K562 (cell line): ENCODE measurements around the gene C10orf105. TPM values are rescaled to one million over a fixed set of nuclear protein-coding genes. Genes with fewer than 3 reads are reported as not detected.

Experiments used
- ATAC-seq: fragments of 200-7000 bp; cut with Tn5 transposase; 3 replicates; pipeline ENCODE4 v1.9.1; 2020; ENCODE audit warnings: moderate library complexity
- BruUV-seq: library from RNA; stranded (reverse); fragments of 400-500 nt; replicated peaks from 2 replicates; lab custom pipeline; 2021; lab: Mats Ljungman, UMichigan
- CTCF ChIA-PET: fragments of 300-600 bp; formaldehyde crosslinking; extraction: SDS; loops from one replicate; lab custom pipeline; 2021; ENCODE audit warnings: low intra/inter-chr PET ratio; lab: Yijun Ruan, JAX
- POLR2A ChIA-PET: fragments of 300-600, 350-650 bp; sonication (Branson Sonifier 250); formaldehyde crosslinking; extraction: SDS; loops from one replicate; lab custom pipeline; 2021; ENCODE audit warnings: antibody characterized with exemption, inconsistent platforms; lab: Yijun Ruan, JAX
- DNase-seq, 4 experiments: peaks; one replicate each; pipeline versions ENCODE4 v3.0.0 to v3.0.0-alpha.2; 2011 to 2018; ENCODE audit warnings: low spot score in 3 of 4, mixed read lengths in 3 of 4; ENCODE audit errors: extremely low read depth in 1 of 4
- FAIRE-seq: peaks from 2 replicates; lab custom pipeline; 2011; peaks lifted over from hg19 to GRCh38; lab: Jason Lieb, UNC
- H2AFZ ChIP-seq: 2 replicates; pipeline ENCODE4 v1.6.0; 2011; ENCODE audit warnings: low read depth, low read length, control low read depth, inconsistent platforms
- H3K27ac ChIP-seq: fragments of 200-600 bp; 3 replicates; pipeline ENCODE4 v1.8.0; 2011; ENCODE audit warnings: low read depth, mild to moderate bottlenecking, control low read depth, inconsistent platforms, low read length, moderate library complexity, mixed read lengths; ENCODE audit errors: extremely low read depth
- H3K27me3 ChIP-seq, 2 experiments: fragments of 300-600 bp in 1 of 2; 2 replicates in 1 of 2; 3 replicates in 1 of 2; pipeline versions ENCODE4 v1.6.0 to v1.8.0; 2011; ENCODE audit warnings: inconsistent platforms in 2 of 2, low read length in 2 of 2, mild to moderate bottlenecking in 1 of 2, mixed read lengths in 1 of 2, moderate library complexity in 1 of 2; ENCODE audit not compliant: control insufficient read depth in 2 of 2, insufficient read depth in 2 of 2
- H3K36me3 ChIP-seq: fragments of 300-600 bp; 3 replicates; pipeline ENCODE4 v1.8.0; 2011; ENCODE audit warnings: mild to moderate bottlenecking, low read length, inconsistent platforms; ENCODE audit not compliant: control insufficient read depth, insufficient read depth
- H3K4me1 ChIP-seq, 2 experiments: fragments of 200-600 bp in 1 of 2; replicated peaks in 1 of 2; 2 replicates in 1 of 2; 3 replicates in 1 of 2; pipeline versions ENCODE4 v1.5.1 to v1.8.0; 2011; ENCODE audit warnings: inconsistent platforms in 2 of 2, low read length in 2 of 2, mild to moderate bottlenecking in 1 of 2, mixed read lengths in 1 of 2, moderate library complexity in 1 of 2; ENCODE audit not compliant: control insufficient read depth in 2 of 2, insufficient read depth in 2 of 2
- H3K4me2 ChIP-seq: 2 replicates; pipeline ENCODE4 v1.6.1; 2011; ENCODE audit warnings: low read length, control low read depth, inconsistent platforms, mixed read lengths; ENCODE audit not compliant: insufficient read depth
- H3K4me3 ChIP-seq: fragments of 200-600 bp; sonication (generic), shearing (Covaris generic); 2 replicates; pipeline ENCODE4 v1.5.1; 2016; ENCODE audit warnings: control low read depth, inconsistent platforms
- H3K79me2 ChIP-seq: fragments of 200-600 bp; 3 replicates; pipeline ENCODE4 v1.8.0; 2011; ENCODE audit warnings: low read length, inconsistent platforms; ENCODE audit not compliant: control insufficient read depth, insufficient read depth
- H3K9ac ChIP-seq, 2 experiments: 2 replicates each; pipeline versions ENCODE4 v1.6.0 to v1.6.1; 2011; ENCODE audit warnings: low read depth in 2 of 2, low read length in 2 of 2, control low read depth in 1 of 2, inconsistent platforms in 1 of 2, mild to moderate bottlenecking in 1 of 2, mixed read lengths in 1 of 2; ENCODE audit not compliant: insufficient read depth in 1 of 2
- H3K9me1 ChIP-seq: one replicate; pipeline ENCODE4 v1.6.0; 2011; ENCODE audit warnings: inconsistent platforms, mild to moderate bottlenecking, low read length, moderate library complexity; ENCODE audit not compliant: control insufficient read depth, insufficient read depth
- H3K9me3 ChIP-seq: replicated peaks from 2 replicates; pipeline ENCODE4 v1.5.1; 2011; ENCODE audit warnings: low read depth, low read length, inconsistent platforms; ENCODE audit not compliant: control insufficient read depth, insufficient read depth
- H4K20me1 ChIP-seq: replicated peaks from 2 replicates; pipeline ENCODE4 v1.6.1; 2011; ENCODE audit warnings: low read length, inconsistent platforms, mixed read lengths; ENCODE audit not compliant: control insufficient read depth, insufficient read depth
- BMI1 ChIP-seq: fragments of 150-350 bp; IDR thresholded peaks from 2 replicates; pipeline ENCODE4 v1.6.1; 2014; ENCODE audit warnings: low read length
- CCNT2 ChIP-seq: IDR thresholded peaks from 2 replicates; pipeline ENCODE4 v1.6.1; 2011; ENCODE audit warnings: borderline replicate concordance, low read depth, mild to moderate bottlenecking, moderate library complexity, mixed read lengths, low read length; ENCODE audit not compliant: insufficient read length; ENCODE audit errors: extremely low read depth
- DNMT1 ChIP-seq: fragments of 450-650 bp; IDR thresholded peaks from 2 replicates; pipeline ENCODE4 v1.6.1; 2016; ENCODE audit warnings: antibody characterized with exemption, mild to moderate bottlenecking
- GMEB1 ChIP-seq: fragments of 250-450 bp; sonication (Bioruptor Pico); IDR thresholded peaks from 2 replicates; pipeline ENCODE4 v1.4.0; 2020; ENCODE audit warnings: mild to moderate bottlenecking
- HMBOX1 ChIP-seq: sonication (generic); IDR thresholded peaks from 2 replicates; pipeline ENCODE4 v1.6.1; 2016
- POU5F1 ChIP-seq: fragments of 150-350 bp; IDR thresholded peaks from 2 replicates; pipeline ENCODE4 v1.6.1; 2014; ENCODE audit warnings: borderline replicate concordance, low read length, low read depth, mild to moderate bottlenecking; ENCODE audit not compliant: partially characterized antibody
- SMARCA4 ChIP-seq: fragments of 450-650 bp; IDR thresholded peaks from 2 replicates; pipeline ENCODE4 v1.6.1; 2016
- ZBTB17 ChIP-seq: fragments of 450-650 bp; formaldehyde crosslinking; IDR thresholded peaks from 2 replicates; pipeline ENCODE4 v1.4.0; 2020; ENCODE audit warnings: mild to moderate bottlenecking
- ZNF609 ChIP-seq: sonication (generic); formaldehyde crosslinking; IDR thresholded peaks from 2 replicates; pipeline ENCODE4 v1.8.1; 2023; ENCODE audit warnings: missing genetic modification reagents, mild to moderate bottlenecking, borderline replicate concordance
- ZNF766 ChIP-seq: fragments of 200-800 bp; sonication (Bioruptor generic); conservative IDR thresholded peaks from 2 replicates; pipeline ENCODE4 v1.6.1; 2016; ENCODE audit warnings: missing genetic modification characterization, missing compliant biosample characterization
- WGBS: fragments of 100-300 bp; shearing (Covaris generic); methylation state at CpG from one replicate; pipeline ENCODE4 v1.1.6; 2016; ENCODE audit warnings: low coverage, mixed read lengths; ENCODE audit not compliant: insufficient coverage; ENCODE audit errors: missing lambda C conversion rate; 5-methylcytosine and 5-hydroxymethylcytosine counted together
- in situ Hi-C: fragments of 300-500 bp; cut with MboI; formaldehyde crosslinking; loops from 4 replicates; pipeline ENCODE4 v1.15.0; 2018; ENCODE audit warnings: inconsistent platforms, mixed read lengths
- intact Hi-C: fragments of 100-400 bp; cut with micrococcal nuclease; formaldehyde crosslinking; loops from 2 replicates; pipeline ENCODE4 v1.14.2; 2022
- polyA plus RNA-seq, 8 experiments: library from polyadenylated mRNA; depleted of rRNA in 4 of 8; stranded (reverse) in 5 of 8; unstranded in 3 of 8; fragments of >200 nt; fragmentation: Nextera tagmentation in 2 of 8; fragmentation: Illumina TruSeq in 1 of 8; extraction: Ambion mirVana in 2 of 8; extraction: Trizol in 1 of 8; gene quantifications; 2 replicates each; pipeline versions ENCODE4 v1.2.1 to v1.2.3, GENCODE V29; 2011 to 2014; ENCODE audit warnings: inconsistent platforms in 1 of 8, missing spikeins in 1 of 8
- total RNA-seq, 7 experiments: library from RNA; depleted of rRNA in 6 of 7; stranded (reverse); fragments of >200 nt in 6 of 7; fragmentation: Illumina TruSeq in 2 of 7; extraction: Trizol in 2 of 7; gene quantifications; 2 replicates each; pipeline versions ENCODE4 v1.2.1 to v1.2.3, GENCODE V29; 2011 to 2021; ENCODE audit warnings: low replicate concordance in 1 of 7
- TF ChIP-seq, protein P1 (sequence below): sonication (generic); formaldehyde crosslinking; IDR thresholded peaks from 2 replicates; pipeline ENCODE4 v1.8.0; 2022; ENCODE audit warnings: mild to moderate bottlenecking, low read depth, missing genetic modification reagents
- TF ChIP-seq, protein P2 (sequence below): sonication (generic); formaldehyde crosslinking; IDR thresholded peaks from 2 replicates; pipeline ENCODE4 v1.4.0; 2020; ENCODE audit warnings: mild to moderate bottlenecking, missing genetic modification reagents

C10orf105 gene
- total and polyA plus RNA-seq, 9 of the 15 experiments (the other 6 are each of a cell fraction or from before 2014, with no cell fraction given): 0.03 to 0.25 (median 0.04) TPM; not detected in 3

DNA sequence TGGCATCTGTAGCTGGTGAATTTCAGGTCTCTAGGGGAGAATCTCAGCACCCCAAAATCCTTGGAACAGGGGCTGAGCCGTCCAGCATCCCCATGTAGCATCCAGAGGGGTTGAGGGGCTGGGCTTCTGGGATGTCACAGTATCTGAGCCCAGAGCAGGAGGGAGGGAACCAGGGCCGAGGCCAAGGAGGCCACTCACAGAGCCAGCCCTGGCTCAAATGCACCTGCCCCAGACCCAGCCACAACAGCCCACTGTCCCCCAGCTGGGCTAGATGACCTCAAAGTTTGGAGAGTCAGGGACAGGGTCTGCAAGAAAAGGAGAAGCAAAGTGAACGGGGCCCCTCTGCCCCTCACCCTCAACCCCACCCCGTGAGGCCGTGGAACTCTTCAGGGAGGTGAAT is 31.4 kb upstream of the C10orf105 start:
- no peak for ATAC-seq
- H3K27me3 ChIP-seq: peaks cover 4 to 9% of the 10 kb centered on the region in 2 experiments; a peak in 2 of 5 replicates
- H3K4me1 ChIP-seq: peaks cover 68 to 88% of the 10 kb centered on the region in 2 experiments
- H3K9me1 ChIP-seq: no peaks in the 10 kb centered on the region
- ChIA-PET CTCF (no interaction called here), POLR2A (no interaction called here)
- no peaks in the 10 kb centered on the region for H4K20me1 ChIP-seq
- intact Hi-C loops (no loop called here), in situ Hi-C loops (no loop called here)
- TF ChIP-seq ZNF766 (CRISPR knock-in tag): no peak
- TF ChIP-seq HMBOX1: no peak
- TF ChIP-seq CCNT2: no peak
- TF ChIP-seq, protein P1, sequence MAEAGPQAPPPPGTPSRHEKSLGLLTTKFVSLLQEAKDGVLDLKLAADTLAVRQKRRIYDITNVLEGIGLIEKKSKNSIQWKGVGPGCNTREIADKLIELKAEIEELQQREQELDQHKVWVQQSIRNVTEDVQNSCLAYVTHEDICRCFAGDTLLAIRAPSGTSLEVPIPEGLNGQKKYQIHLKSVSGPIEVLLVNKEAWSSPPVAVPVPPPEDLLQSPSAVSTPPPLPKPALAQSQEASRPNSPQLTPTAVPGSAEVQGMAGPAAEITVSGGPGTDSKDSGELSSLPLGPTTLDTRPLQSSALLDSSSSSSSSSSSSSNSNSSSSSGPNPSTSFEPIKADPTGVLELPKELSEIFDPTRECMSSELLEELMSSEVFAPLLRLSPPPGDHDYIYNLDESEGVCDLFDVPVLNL (CRISPR knock-in tag): no peak
- no peak for TF ChIP-seq POU5F1
- TF ChIP-seq SMARCA4: no peak
- TF ChIP-seq ZNF609 (CRISPR knock-in tag): no peak
- no peak for TF ChIP-seq GMEB1 (CRISPR knock-in tag)
- no peak for TF ChIP-seq ZBTB17 (CRISPR knock-in tag)
- TF ChIP-seq DNMT1: no peak
- TF ChIP-seq BMI1: no peak
- TF ChIP-seq, protein P2, sequence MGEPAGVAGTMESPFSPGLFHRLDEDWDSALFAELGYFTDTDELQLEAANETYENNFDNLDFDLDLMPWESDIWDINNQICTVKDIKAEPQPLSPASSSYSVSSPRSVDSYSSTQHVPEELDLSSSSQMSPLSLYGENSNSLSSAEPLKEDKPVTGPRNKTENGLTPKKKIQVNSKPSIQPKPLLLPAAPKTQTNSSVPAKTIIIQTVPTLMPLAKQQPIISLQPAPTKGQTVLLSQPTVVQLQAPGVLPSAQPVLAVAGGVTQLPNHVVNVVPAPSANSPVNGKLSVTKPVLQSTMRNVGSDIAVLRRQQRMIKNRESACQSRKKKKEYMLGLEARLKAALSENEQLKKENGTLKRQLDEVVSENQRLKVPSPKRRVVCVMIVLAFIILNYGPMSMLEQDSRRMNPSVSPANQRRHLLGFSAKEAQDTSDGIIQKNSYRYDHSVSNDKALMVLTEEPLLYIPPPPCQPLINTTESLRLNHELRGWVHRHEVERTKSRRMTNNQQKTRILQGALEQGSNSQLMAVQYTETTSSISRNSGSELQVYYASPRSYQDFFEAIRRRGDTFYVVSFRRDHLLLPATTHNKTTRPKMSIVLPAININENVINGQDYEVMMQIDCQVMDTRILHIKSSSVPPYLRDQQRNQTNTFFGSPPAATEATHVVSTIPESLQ (CRISPR knock-in tag): no peak
- no peaks in the 10 kb centered on the region for H3K9me3 ChIP-seq
- no peak overlapping the region for H3K4me2 ChIP-seq
- no TSS peak for BruUV-seq
- WGBS: 43% methylated on average over 4 of the region's 5 CpGs
- H3K79me2 ChIP-seq: no peaks in the 10 kb centered on the region
- no peak for FAIRE-seq
- H3K27ac ChIP-seq: no peak overlapping the region
- no peak overlapping the region for H3K9ac ChIP-seq
- no peak for DNase-seq
- H2AFZ ChIP-seq: no peak overlapping the region
- H3K36me3 ChIP-seq: no peaks in the 10 kb centered on the region
- H3K4me3 ChIP-seq: no peak overlapping the region
